ENCODE data around the gene FXYD4. TPM values are rescaled to one million over a fixed set of nuclear protein-coding genes. Genes with fewer than 3 reads are reported as not detected.

The FXYD4 gene
- total RNA-seq, 4 donors from 2014 or later = not detected

- 50 to 70% methylated on average over 1 to 5 of the region's 5 CpGs for WGBS, 2 donors (ENCODE audit: low coverage in 1 of 2)
- TF ChIP-seq EP300 (IDR thresholded peaks at IDR 0.05; ENCODE audit: low read depth) (no peak), CTCF (IDR thresholded peaks at IDR 0.05) (no peak), POLR2A (IDR thresholded peaks at IDR 0.05) (no peak), POLR2AphosphoS5 (IDR thresholded peaks at IDR 0.05) (no peak)
- no peaks in the 10 kb centered on the region for H3K36me3 ChIP-seq
- no peak for DNase-seq
- no peak overlapping the region for H3K4me3 ChIP-seq
- intact Hi-C loops (cut with DNase I; ENCODE audit: low total_unique reads) (no loop called here), in situ Hi-C loops (cut with MboI; ENCODE audit: low pct_ligation_motif_present in 1 of 4, low pct_unique_long_range_greater_than_20kb in 1 of 4, low sequenced_read_pairs in 3 of 4) (no loop called here)
- H3K4me1 ChIP-seq = no peaks in the 10 kb centered on the region
- no peaks in the 10 kb centered on the region for H3K27me3 ChIP-seq
- no peak overlapping the region for H3K27ac ChIP-seq
- no peaks in the 10 kb centered on the region for H3K9me3 ChIP-seq
These were observed 2.0 kb downstream of the FXYD4 start for GRCh38 chr10:43373461-43373860.

- Histone ChIP-seq H3K27me3 (no peaks in the 10 kb centered on the region), H3K4me3 (no peak overlapping the region), H3K27ac (no peak overlapping the region), H3K9me3 (no peaks in the 10 kb centered on the region), H3K4me1 (no peaks in the 10 kb centered on the region), H3K36me3 (no peaks in the 10 kb centered on the region)
- intact Hi-C loops (cut with DNase I; ENCODE audit: low total_unique reads) (no loop called here), in situ Hi-C loops (cut with MboI; ENCODE audit: low pct_ligation_motif_present in 1 of 4, low pct_unique_long_range_greater_than_20kb in 1 of 4, low sequenced_read_pairs in 3 of 4) (no loop called here)
- DNase-seq = no peak
- WGBS, 2 donors (ENCODE audit: low coverage in 1 of 2) = 80 to 83% methylated on average over 3 of the region's 3 CpGs
- TF ChIP-seq POLR2A (IDR thresholded peaks at IDR 0.05) (no peak), POLR2AphosphoS5 (IDR thresholded peaks at IDR 0.05) (no peak), EP300 (IDR thresholded peaks at IDR 0.05; ENCODE audit: low read depth) (no peak), CTCF (IDR thresholded peaks at IDR 0.05) (no peak)
These were observed 2.8 kb downstream of the FXYD4 start for GRCh38 chr10:43374194-43374593.

GRCh38 chr10:43375401-43376020 is 4.1 kb downstream of the FXYD4 start:
- no peak for DNase-seq
- intact Hi-C loops (cut with DNase I; ENCODE audit: low total_unique reads) = no loop called here
- no peaks in the 10 kb centered on the region for H3K36me3 ChIP-seq
- H3K27me3 ChIP-seq = no peaks in the 10 kb centered on the region
- TF ChIP-seq POLR2A (IDR thresholded peaks at IDR 0.05) = no peak
- TF ChIP-seq CTCF (IDR thresholded peaks at IDR 0.05) = no peak
- no peak for TF ChIP-seq POLR2AphosphoS5 (IDR thresholded peaks at IDR 0.05)
- no peak for TF ChIP-seq EP300 (IDR thresholded peaks at IDR 0.05; ENCODE audit: low read depth)
- no peak overlapping the region for H3K4me3 ChIP-seq
- WGBS, 2 donors (ENCODE audit: low coverage in 1 of 2) = 52% methylated on average over 8 of the region's 12 CpGs; no CpG with 5 or more reads in 1 of the 2 donors
- H3K9me3 ChIP-seq = no peaks in the 10 kb centered on the region
- no peaks in the 10 kb centered on the region for H3K4me1 ChIP-seq
- in situ Hi-C loops (cut with MboI; ENCODE audit: low pct_ligation_motif_present in 1 of 4, low pct_unique_long_range_greater_than_20kb in 1 of 4, low sequenced_read_pairs in 3 of 4) = no loop called here
- no peak overlapping the region for H3K27ac ChIP-seq

- no peaks in the 10 kb centered on the region for H3K36me3 ChIP-seq
- H3K27me3 ChIP-seq = no peaks in the 10 kb centered on the region
- in situ Hi-C loops (cut with MboI; ENCODE audit: low pct_ligation_motif_present in 1 of 4, low pct_unique_long_range_greater_than_20kb in 1 of 4, low sequenced_read_pairs in 3 of 4) (no loop called here), intact Hi-C loops (cut with DNase I; ENCODE audit: low total_unique reads) (no loop called here)
- TF ChIP-seq POLR2AphosphoS5 (IDR thresholded peaks at IDR 0.05) = no peak
- no peak for TF ChIP-seq EP300 (IDR thresholded peaks at IDR 0.05; ENCODE audit: low read depth)
- no peak for TF ChIP-seq CTCF (IDR thresholded peaks at IDR 0.05)
- no peak for TF ChIP-seq POLR2A (IDR thresholded peaks at IDR 0.05)
- H3K4me3 ChIP-seq = no peak overlapping the region
- no peaks in the 10 kb centered on the region for H3K9me3 ChIP-seq
- no peak overlapping the region for H3K27ac ChIP-seq
- 89% methylated on average over 9 of the region's 9 CpGs; no CpG with 5 or more reads in 1 of the 2 donors for WGBS, 2 donors (ENCODE audit: low coverage in 1 of 2)
- no peak for DNase-seq
- no peaks in the 10 kb centered on the region for H3K4me1 ChIP-seq
These were observed 4.7 kb downstream of the FXYD4 start for GRCh38 chr10:43376046-43376635.

Data from transverse colon (tissue), 4 donors.